NCI-H1694 treated with DMSO at 0.1 percent for 48 hours (cell line): Measurements from ENCODE around the gene ST6GALNAC4.
A peak's percentile ranks its signal among the peaks of the same experiment; 100 is the strongest.

Experiments used
- DNase-seq: peaks from one replicate; lab custom pipeline; 2025; lab: John Stamatoyannopoulos, UW

The ST6GALNAC4 gene

GRCh38 chr9:127929625-127929979 is 12.8 kb upstream of the ST6GALNAC4 start:
- no peak for DNase-seq

GRCh38 chr9:127928676-127929624 is 12.1 kb upstream of the ST6GALNAC4 start:
- DNase-seq = no peak

GRCh38 chr9:127927988-127928675 is 11.3 kb upstream of the ST6GALNAC4 start:
- no peak for DNase-seq

- no peak for DNase-seq
Observed at GRCh38 chr9:127927201-127927987, 10.6 kb upstream of the ST6GALNAC4 start.

- DNase-seq = no peak
Observed at GRCh38 chr9:127926906-127927200, 10.0 kb upstream of the ST6GALNAC4 start.

- DNase-seq = no peak
Observed at GRCh38 chr9:127925959-127926905, 9.4 kb upstream of the ST6GALNAC4 start.

- no peak for DNase-seq
Observed at GRCh38 chr9:127924736-127925444, 8.0 kb upstream of the ST6GALNAC4 start.

- DNase-seq = no peak
Observed at GRCh38 chr9:127923771-127924170, 6.9 kb upstream of the ST6GALNAC4 start.

- peak; percentile 26 for DNase-seq
Observed at GRCh38 chr9:127923046-127923445, 6.2 kb upstream of the ST6GALNAC4 start.

- peak; percentile 39 for DNase-seq
Observed at GRCh38 chr9:127921557-127922120, 4.8 kb upstream of the ST6GALNAC4 start.

- DNase-seq = no peak
Observed at GRCh38 chr9:127920794-127921193, 4.0 kb upstream of the ST6GALNAC4 start.

- no peak for DNase-seq
Observed at GRCh38 chr9:127919253-127919815, 2.5 kb upstream of the ST6GALNAC4 start.

GRCh38 chr9:127918183-127919107 is 1.6 kb upstream of the ST6GALNAC4 start:
- no peak for DNase-seq

- DNase-seq = no peak
Observed at GRCh38 chr9:127917603-127918002, 762 bp upstream of the ST6GALNAC4 start.

- no peak for DNase-seq
Observed at GRCh38 chr9:127915801-127916719, 781 bp downstream of the ST6GALNAC4 start.

- no peak for DNase-seq
Observed at GRCh38 chr9:127915325-127915752, 1.5 kb downstream of the ST6GALNAC4 start.

- DNase-seq = no peak
Observed at GRCh38 chr9:127913682-127914081, 3.2 kb downstream of the ST6GALNAC4 start.

GRCh38 chr9:127912882-127913281 is 4.0 kb downstream of the ST6GALNAC4 start:
- no peak for DNase-seq
